ENCODE measurements around the gene S100A1. TPM values are rescaled to one million over a fixed set of nuclear protein-coding genes. Genes with fewer than 3 reads are reported as not detected.
A peak's percentile ranks its signal among the peaks of the same experiment; 100 is the strongest.

The S100A1 gene
- total and polyA plus RNA-seq, 2 of the 8 experiments (the other 6 are each of a cell fraction or from before 2014, with no cell fraction given): 2.0 TPM; not detected in 1

DNA sequence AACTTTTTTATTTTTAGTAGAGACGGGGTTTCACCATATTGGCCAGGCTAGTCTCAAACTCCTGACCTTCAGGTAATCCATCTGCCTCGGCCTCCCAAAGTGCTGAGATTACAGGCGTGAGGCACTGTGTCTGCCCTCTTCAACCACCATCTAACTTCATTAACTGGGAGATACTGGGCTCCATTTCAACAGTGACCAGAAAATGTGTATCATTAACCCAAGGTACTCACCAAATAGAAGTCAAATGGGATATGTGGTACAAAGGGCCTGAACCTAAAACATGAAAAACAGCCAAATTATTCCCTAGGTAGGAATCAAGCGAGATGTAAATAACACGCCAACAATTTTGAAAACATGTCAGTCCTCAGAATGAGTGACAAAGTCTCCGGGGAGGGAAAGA, 41.4 kb downstream of the S100A1 start:
- WGBS, 2 experiments (ENCODE audit: extremely low coverage in 1 of 2, insufficient coverage in 1 of 2, insufficient read length in 1 of 2, insufficient replicate concordance in 2 of 2, low coverage in 1 of 2, low lambda C conversion rate in 2 of 2, missing lambda C conversion rate in 1 of 2): 87% methylated on average over 6 of the region's 6 CpGs; no CpG with 5 or more reads in 1 of the 2 experiments
- peaks cover 11 to 32% of the 10 kb centered on the region in 2 experiments for H3K79me2 ChIP-seq (ENCODE audit: control insufficient read depth in 1 of 2, insufficient read depth in 2 of 2, low read length in 2 of 2)

More for the DNA sequence above, 41.4 kb downstream of the S100A1 start:
- peaks cover 8% of the 10 kb centered on the region for H3K23me2 ChIP-seq (ENCODE audit: low read depth, low read length)
- peaks cover 0 to 4% (median 2%) of the 10 kb centered on the region in 4 experiments; a peak in 2 of 7 replicates for H3K4me1 ChIP-seq (replicated peaks in 1 of 4; ENCODE audit: control insufficient read depth in 3 of 4, insufficient read depth in 4 of 4, low read length in 3 of 4)
- POLR2A ChIA-PET (ENCODE audit: partially characterized antibody): interaction anchor here (0.7 to 19.8 kb wide), 5 partner anchors 9 to 127 kb away, joined by 3 to 343 read pairs (median 3); partner anchors contain the start of gene SNAPIN
- no peaks in the 10 kb centered on the region; the same call in 1 of the 2 replicates for H3K79me1 ChIP-seq (ENCODE audit: low read depth, low read length)
- FAIRE-seq (no peak), DNase-seq (ENCODE audit: low read depth in 1 of 2, low spot score in 2 of 2) (no peak)
- no peak overlapping the region for H2AK5ac ChIP-seq (ENCODE audit: low read depth, low read length)
- H2BK5ac ChIP-seq (ENCODE audit: low read depth, low read length): no peak overlapping the region
- H4K20me1 ChIP-seq (replicated peaks in 1 of 2; ENCODE audit: control insufficient read depth in 1 of 2, insufficient read depth in 2 of 2, low read length in 2 of 2): peaks cover 0 to 3% of the 10 kb centered on the region in 2 experiments
- no peak overlapping the region for H2BK120ac ChIP-seq (replicated peaks; ENCODE audit: low read depth, low read length)
- H3K4me3 ChIP-seq (ENCODE audit: extremely low read depth in 1 of 4, insufficient read depth in 2 of 4, low read depth in 3 of 4, low read length in 4 of 4): peak overlapping the region; percentile 89 to 100 (median 99); a peak in 7 of 8 replicates
- H3K23ac ChIP-seq (ENCODE audit: insufficient read length): no peak overlapping the region
- H3K4me2 ChIP-seq (ENCODE audit: insufficient read depth in 1 of 2, low read depth in 2 of 2, low read length in 2 of 2): peak overlapping the region; percentile 80 to 84
- no peak overlapping the region for H2AFZ ChIP-seq (ENCODE audit: low read length)
- no peak overlapping the region for H4K8ac ChIP-seq (ENCODE audit: extremely low read depth, insufficient read depth, low read length)
- no peak overlapping the region for H2BK20ac ChIP-seq (ENCODE audit: low read length)
- H3K36me3 ChIP-seq (ENCODE audit: control insufficient read depth in 2 of 4, insufficient read depth in 4 of 4, low read length in 3 of 4): peaks cover 43 to 51% (median 50%) of the 10 kb centered on the region in 4 experiments
- no peak overlapping the region for H3K14ac ChIP-seq (ENCODE audit: insufficient read length)
- H3K9ac ChIP-seq (replicated peaks in 1 of 4; ENCODE audit: extremely low read depth in 1 of 4, low read depth in 3 of 4, low read length in 3 of 4): peak overlapping the region in 3 of 4 experiments; percentile 97 to 100 (median 99); a peak in 5 of 7 replicates
- H3K27ac ChIP-seq (ENCODE audit: low read depth, low read length): no peak overlapping the region
- no peak overlapping the region for H3K18ac ChIP-seq (ENCODE audit: extremely low read depth, low read length)
- no peaks in the 10 kb centered on the region for H3K9me3 ChIP-seq (ENCODE audit: insufficient read depth in 2 of 2, low read depth in 1 of 2, low read length in 1 of 2)
- H3K56ac ChIP-seq (replicated peaks; ENCODE audit: insufficient read length, low read depth, low read length): no peak overlapping the region
- H2BK15ac ChIP-seq (ENCODE audit: low read length): no peak overlapping the region
- H3K4ac ChIP-seq (replicated peaks; ENCODE audit: insufficient read length, low read depth, low read length): no peak overlapping the region
- no peaks in the 10 kb centered on the region for H3K27me3 ChIP-seq (replicated peaks in 1 of 4; ENCODE audit: control insufficient read depth in 3 of 4, extremely low read depth in 1 of 4, insufficient read depth in 3 of 4, low read length in 3 of 4)
- no peak overlapping the region for H4K5ac ChIP-seq (ENCODE audit: insufficient read length, low read depth, low read length)
- TF ChIP-seq RBBP5 (IDR thresholded peaks at IDR 0.05; ENCODE audit: borderline replicate concordance, low read depth, low read length): no peak
- TF ChIP-seq CHD1 (IDR thresholded peaks at IDR 0.05; ENCODE audit: low read depth, low read length): no peak
- TF ChIP-seq CBX8 (IDR thresholded peaks at IDR 0.05; ENCODE audit: borderline replicate concordance, low read depth, low read length): no peak
- TF ChIP-seq YY1 (IDR thresholded peaks at IDR 0.05; ENCODE audit: low read depth, low read length): no peak
- no peak for TF ChIP-seq ZNF274 (IDR thresholded peaks at IDR 0.05; ENCODE audit: borderline replicate concordance, extremely low read depth, low read length)
- TF ChIP-seq EGR1 (IDR thresholded peaks at IDR 0.05; ENCODE audit: borderline replicate concordance, low read depth, low read length): no peak
- TF ChIP-seq RXRA (IDR thresholded peaks at IDR 0.05; ENCODE audit: insufficient read depth, low read depth, low read length): no peak
- H4K91ac ChIP-seq (replicated peaks; ENCODE audit: insufficient read length, low read length): no peak overlapping the region
- CTCF ChIA-PET (ENCODE audit: partially characterized antibody): interaction anchor here (0.9 kb wide), 1 partner anchor 79 kb away, joined by 3 read pairs; no protein-coding TSS in a partner anchor
- no peak overlapping the region for H2BK12ac ChIP-seq (ENCODE audit: low read depth, low read length)

Measured in H1 (cell line).